ENCODE data around the gene SYT1. TPM values are rescaled to one million over a fixed set of nuclear protein-coding genes. Genes with fewer than 3 reads are reported as not detected.
A peak's percentile ranks its signal among the peaks of the same experiment; 100 is the strongest.
"Not testable (repeated sequence)": the region's sequence is repeated elsewhere in the genome, so short reads cannot be mapped to it uniquely, and the experiment has no call there.

SYT1 gene
- total and polyA plus RNA-seq, 2 donors = 5.1 to 13.8 TPM

- H3K27ac ChIP-seq (ENCODE audit: low read depth) = no peak overlapping the region
- peak; percentile 42 for DNase-seq (ENCODE audit: extremely low spot score)
- WGBS = 15% methylated on average over 2 of the region's 2 CpGs
- no peaks in the 10 kb centered on the region for H3K36me3 ChIP-seq (ENCODE audit: insufficient read depth)
- H3K4me3 ChIP-seq (ENCODE audit: low read depth, low read length) = no peak overlapping the region
- peaks cover 1% of the 10 kb centered on the region for H3K4me1 ChIP-seq (ENCODE audit: insufficient read depth)
These were observed 545.0 kb downstream of the SYT1 start for GRCh38 chr12:79409562-79409961.

- WGBS = 84% methylated on average over 3 of the region's 3 CpGs
- Histone ChIP-seq H3K4me3 (ENCODE audit: low read depth, low read length) (no peak overlapping the region), H3K27ac (ENCODE audit: low read depth) (no peak overlapping the region), H3K4me1 (ENCODE audit: insufficient read depth) (peaks cover 1% of the 10 kb centered on the region), H3K36me3 (ENCODE audit: insufficient read depth) (no peaks in the 10 kb centered on the region)
- no peak for DNase-seq (ENCODE audit: extremely low spot score)
These were observed 547.2 kb downstream of the SYT1 start for GRCh38 chr12:79411791-79412190.

DNA sequence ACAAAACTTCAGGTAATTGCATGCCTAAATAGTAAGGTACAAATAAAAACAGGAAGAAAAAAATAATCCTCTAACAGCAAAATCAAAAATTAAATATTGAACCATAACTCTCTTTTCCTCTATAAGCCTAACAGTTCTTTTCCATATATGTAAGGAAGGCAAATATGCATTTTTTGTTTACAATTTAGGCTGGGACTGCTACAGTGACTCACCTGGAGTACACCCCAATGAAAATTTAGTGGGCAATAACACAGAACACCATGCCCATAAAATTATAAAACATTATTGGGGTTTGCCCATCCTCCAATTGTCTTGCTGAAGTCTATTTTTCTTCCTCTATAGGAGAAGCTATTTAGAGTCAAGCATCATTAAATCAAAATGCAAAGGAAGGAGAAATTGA lies 549.2 kb downstream of the SYT1 start:
- Histone ChIP-seq H3K27ac (ENCODE audit: low read depth) (no peak overlapping the region), H3K4me3 (ENCODE audit: low read depth, low read length) (no peak overlapping the region), H3K36me3 (ENCODE audit: insufficient read depth) (no peaks in the 10 kb centered on the region), H3K4me1 (ENCODE audit: insufficient read depth) (peaks cover 1% of the 10 kb centered on the region)
- DNase-seq (ENCODE audit: extremely low spot score) = no peak

DNA sequence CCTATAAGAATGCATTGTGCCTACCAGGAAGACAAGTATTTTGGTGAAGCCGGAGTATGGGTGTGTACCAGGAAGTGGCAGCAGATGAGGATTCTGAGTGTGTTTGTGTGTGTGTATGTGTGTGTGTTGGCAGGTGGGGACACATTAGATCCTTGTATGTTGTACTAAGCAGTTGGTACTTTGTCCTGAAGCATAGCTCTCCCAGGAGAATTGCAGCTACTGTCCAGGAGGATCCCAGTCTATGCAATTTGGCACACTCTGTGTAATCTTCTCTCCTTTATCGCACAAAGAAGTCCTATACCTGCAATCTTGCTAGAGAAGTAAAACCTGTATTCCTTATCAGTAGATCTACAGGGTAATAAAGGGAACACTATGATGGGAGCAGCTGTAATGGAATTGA lies 549.7 kb downstream of the SYT1 start:
- Histone ChIP-seq H3K27ac (ENCODE audit: low read depth) (no peak overlapping the region), H3K4me3 (ENCODE audit: low read depth, low read length) (no peak overlapping the region), H3K4me1 (ENCODE audit: insufficient read depth) (peaks cover 1% of the 10 kb centered on the region), H3K36me3 (ENCODE audit: insufficient read depth) (no peaks in the 10 kb centered on the region)
- no peak for DNase-seq (ENCODE audit: extremely low spot score)
- 83% methylated on average over 2 of the region's 2 CpGs for WGBS

DNA sequence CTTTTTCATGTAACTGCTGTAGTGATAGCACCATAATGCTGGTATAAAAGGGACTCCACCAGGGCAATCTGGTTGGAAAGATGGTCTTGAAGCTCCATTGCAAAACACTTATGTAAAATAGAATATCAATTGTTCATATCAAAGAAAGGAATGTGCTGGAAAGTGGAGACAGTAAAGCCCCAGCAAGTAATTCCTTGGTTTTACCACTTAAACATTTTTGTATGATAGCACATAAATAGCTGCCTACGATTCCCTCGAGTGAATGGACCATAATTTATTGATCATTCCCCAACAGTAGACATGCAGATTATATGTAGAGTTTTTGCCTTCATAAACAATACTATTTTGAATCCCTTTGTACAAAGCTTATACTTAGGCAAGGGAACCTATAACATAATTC lies 550.7 kb downstream of the SYT1 start:
- no peak for DNase-seq (ENCODE audit: extremely low spot score)
- 42% methylated on average over 2 of the region's 2 CpGs for WGBS
- peaks cover 1% of the 10 kb centered on the region for H3K4me1 ChIP-seq (ENCODE audit: insufficient read depth)
- H3K4me3 ChIP-seq (ENCODE audit: low read depth, low read length) = no peak overlapping the region
- H3K36me3 ChIP-seq (ENCODE audit: insufficient read depth) = no peaks in the 10 kb centered on the region
- no peak overlapping the region for H3K27ac ChIP-seq (ENCODE audit: low read depth)

DNA sequence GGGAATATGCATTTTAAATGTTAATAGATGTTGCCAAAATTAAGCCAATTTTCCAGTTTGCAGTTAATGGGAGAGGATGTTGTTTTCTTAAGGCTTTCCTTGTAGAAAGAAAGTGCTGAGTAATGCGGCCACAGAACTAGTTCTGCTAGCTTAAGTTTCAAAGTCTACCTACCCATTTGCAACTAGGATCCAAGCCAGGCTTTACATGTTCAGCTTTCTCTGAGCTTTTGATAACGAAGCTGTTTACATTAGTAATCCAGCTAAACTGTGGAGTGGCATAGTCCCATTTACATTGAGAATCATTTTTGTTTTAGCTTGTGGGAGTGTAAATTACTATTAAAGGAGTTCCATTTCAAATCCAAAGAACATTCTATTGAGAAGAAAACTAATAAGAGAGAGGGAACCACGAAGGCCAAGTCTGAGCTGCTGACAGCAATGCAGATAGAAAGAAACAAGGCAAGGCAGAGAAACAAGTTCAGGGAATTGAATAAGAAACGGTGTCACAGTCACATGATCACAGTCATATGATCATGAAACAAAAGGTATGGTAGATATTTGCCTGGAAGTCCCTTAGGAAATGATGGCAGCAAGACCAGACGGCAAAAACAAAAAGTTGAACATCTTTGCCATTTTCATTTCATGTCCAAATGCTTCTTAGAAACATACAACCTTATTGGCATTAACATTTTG lies 551.3 kb downstream of the SYT1 start:
- no peak for DNase-seq (ENCODE audit: extremely low spot score)
- WGBS = 42% methylated on average over 5 of the region's 5 CpGs
- peaks cover 1% of the 10 kb centered on the region for H3K4me1 ChIP-seq (ENCODE audit: insufficient read depth)
- H3K4me3 ChIP-seq (ENCODE audit: low read depth, low read length) = no peak overlapping the region
- H3K36me3 ChIP-seq (ENCODE audit: insufficient read depth) = no peaks in the 10 kb centered on the region
- H3K27ac ChIP-seq (ENCODE audit: low read depth) = no peak overlapping the region

DNA sequence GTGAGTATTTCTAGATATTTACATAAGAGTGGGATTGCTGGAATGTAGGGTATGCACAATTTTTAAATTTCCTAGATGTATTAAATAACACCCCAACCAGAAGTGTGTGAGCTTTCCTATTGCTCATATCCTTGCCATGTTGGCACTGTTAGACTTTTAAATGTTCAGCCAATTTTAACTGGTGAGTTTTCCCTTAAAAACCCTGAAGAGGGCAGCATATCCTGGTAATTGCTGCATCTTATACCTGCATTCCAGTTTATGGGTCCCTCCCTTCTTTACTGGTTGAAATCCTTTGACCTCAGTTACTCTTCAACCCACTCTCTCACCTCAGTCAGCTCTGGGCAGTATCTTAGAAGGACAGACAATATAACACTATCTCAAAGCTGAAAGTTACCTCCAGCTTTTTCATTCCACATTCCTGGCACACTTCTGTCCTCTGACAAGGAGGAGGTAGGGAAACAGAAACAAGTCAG lies 555.6 kb downstream of the SYT1 start:
- H3K36me3 ChIP-seq (ENCODE audit: insufficient read depth) = no peaks in the 10 kb centered on the region
- peaks cover 1% of the 10 kb centered on the region for H3K4me1 ChIP-seq (ENCODE audit: insufficient read depth)
- H3K4me3 ChIP-seq (ENCODE audit: low read depth, low read length) = no peak overlapping the region
- no peak overlapping the region for H3K27ac ChIP-seq (ENCODE audit: low read depth)
- DNase-seq (ENCODE audit: extremely low spot score) = no peak

GRCh38 chr12:79421236-79421740 lies 556.7 kb downstream of the SYT1 start:
- 98% methylated on average over 1 of the region's 1 CpG for WGBS
- DNase-seq (ENCODE audit: extremely low spot score) = no peak
- Histone ChIP-seq H3K4me1 (ENCODE audit: insufficient read depth) (peaks cover 1% of the 10 kb centered on the region), H3K36me3 (ENCODE audit: insufficient read depth) (no peaks in the 10 kb centered on the region), H3K4me3 (ENCODE audit: low read depth, low read length) (no peak overlapping the region), H3K27ac (ENCODE audit: low read depth) (no peak overlapping the region)

DNA sequence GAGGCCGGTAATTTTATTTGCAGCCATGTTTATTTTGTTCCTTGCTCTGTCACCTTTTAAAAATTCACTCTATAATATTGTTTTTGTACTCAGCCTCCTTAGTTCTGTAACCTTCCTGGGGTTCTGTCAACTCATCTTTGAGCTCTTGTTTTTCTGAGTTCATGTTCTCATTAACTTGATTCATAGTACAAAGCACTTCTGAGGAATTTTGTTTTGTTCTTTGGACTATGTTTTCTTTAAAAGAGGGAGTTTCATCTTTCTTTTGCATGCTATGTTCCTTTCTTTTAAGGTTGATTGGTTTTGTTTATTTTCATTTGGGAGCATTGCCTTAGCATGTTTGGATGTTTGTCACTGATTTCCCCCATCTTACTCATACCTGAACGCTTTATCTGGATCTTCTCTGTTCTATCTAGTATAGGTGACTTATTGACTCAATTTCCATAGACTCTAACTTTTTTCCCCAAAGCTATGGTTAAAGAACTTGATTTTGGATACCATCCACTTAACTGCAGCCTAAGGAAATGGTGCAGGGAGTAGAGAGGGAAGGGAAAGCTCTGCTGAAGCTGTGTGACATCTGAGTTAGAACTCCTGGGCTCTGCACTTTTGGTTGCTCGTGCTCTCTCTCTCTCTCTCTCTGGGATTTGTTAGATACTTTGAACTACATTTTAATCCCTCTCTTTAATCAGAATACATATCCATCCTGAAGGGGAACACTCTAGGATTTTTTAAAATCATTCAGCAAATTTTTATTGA lies 557.7 kb downstream of the SYT1 start:
- H3K36me3 ChIP-seq (ENCODE audit: insufficient read depth) = no peaks in the 10 kb centered on the region
- H3K4me1 ChIP-seq (ENCODE audit: insufficient read depth) = peaks cover 1% of the 10 kb centered on the region
- 64% methylated on average over 3 of the region's 3 CpGs for WGBS
- no peak overlapping the region for H3K27ac ChIP-seq (ENCODE audit: low read depth)
- DNase-seq (ENCODE audit: extremely low spot score) = no peak
- no peak overlapping the region for H3K4me3 ChIP-seq (ENCODE audit: low read depth, low read length)

- Histone ChIP-seq H3K27ac (ENCODE audit: low read depth) (peak overlapping the region; percentile 23), H3K36me3 (ENCODE audit: insufficient read depth) (no peaks in the 10 kb centered on the region), H3K4me3 (ENCODE audit: low read depth, low read length) (no peak overlapping the region), H3K4me1 (ENCODE audit: insufficient read depth) (peaks cover 1% of the 10 kb centered on the region)
- WGBS = 95% methylated on average over 3 of the region's 3 CpGs
- DNase-seq (ENCODE audit: extremely low spot score) = no peak
These were observed 559.0 kb downstream of the SYT1 start for GRCh38 chr12:79423560-79423959.

- no peaks in the 10 kb centered on the region for H3K36me3 ChIP-seq (ENCODE audit: insufficient read depth)
- H3K4me3 ChIP-seq (ENCODE audit: low read depth, low read length) = no peak overlapping the region
- H3K4me1 ChIP-seq (ENCODE audit: insufficient read depth) = peaks cover 1% of the 10 kb centered on the region
- WGBS = 48% methylated on average over 2 of the region's 2 CpGs
- no peak for DNase-seq (ENCODE audit: extremely low spot score)
- no peak overlapping the region for H3K27ac ChIP-seq (ENCODE audit: low read depth)
These were observed 559.6 kb downstream of the SYT1 start for GRCh38 chr12:79424109-79424721.

- no peak for DNase-seq (ENCODE audit: extremely low spot score)
- H3K4me3 ChIP-seq (ENCODE audit: low read depth, low read length) = no peak overlapping the region
- H3K4me1 ChIP-seq (ENCODE audit: insufficient read depth) = peaks cover 1% of the 10 kb centered on the region
- no peak overlapping the region for H3K27ac ChIP-seq (ENCODE audit: low read depth)
- no peaks in the 10 kb centered on the region for H3K36me3 ChIP-seq (ENCODE audit: insufficient read depth)
These were observed 561.5 kb downstream of the SYT1 start for GRCh38 chr12:79426121-79426520.

- not testable (repeated sequence) for H3K27ac ChIP-seq (ENCODE audit: low read depth); H3K4me1 ChIP-seq (ENCODE audit: insufficient read depth); H3K4me3 ChIP-seq (ENCODE audit: low read depth, low read length); DNase-seq (ENCODE audit: extremely low spot score); H3K36me3 ChIP-seq (ENCODE audit: insufficient read depth)
- 58% methylated on average over 3 of the region's 3 CpGs for WGBS
These were observed 562.2 kb downstream of the SYT1 start for GRCh38 chr12:79426744-79427143.
